PC-3 (cell line): ENCODE data around the gene COG5.

ENCODE experiments used
- CTCF ChIP-seq: fragments of 300-600 bp; sonication (generic); conservative IDR thresholded peaks from 2 replicates; pipeline ENCODE4 v1.5.1; 2017; ENCODE audit warnings: antibody characterized with exemption, low read depth, mild to moderate bottlenecking, low read length
- EZH2 ChIP-seq: fragments of 300-600 bp; sonication (generic); IDR thresholded peaks from one replicate; pipeline ENCODE4 v1.6.1; 2017; ENCODE audit warnings: antibody characterized with exemption, mild to moderate bottlenecking, low read length; ENCODE audit not compliant: unreplicated experiment
- EZH2phosphoT487 ChIP-seq: fragments of 300-600 bp; sonication (generic); IDR thresholded peaks from 2 replicates; pipeline ENCODE4 v1.6.1; 2018; ENCODE audit warnings: mild to moderate bottlenecking, antibody characterized with exemption, low read length, borderline replicate concordance

GRCh38 chr7:107388604-107389003, 175.1 kb downstream of the COG5 start:
- no peak for TF ChIP-seq CTCF
- TF ChIP-seq EZH2phosphoT487 = no peak
- no peak for TF ChIP-seq EZH2
